ENCODE results near the gene CASQ1.

The CASQ1 gene

GRCh38 chr1:160168609-160169369 is 21.6 kb upstream of the CASQ1 start:
- DNase-seq: no peak

GRCh38 chr1:160169553-160170399 is 20.6 kb upstream of the CASQ1 start:
- no peak for DNase-seq

- no peak for DNase-seq
Observed at GRCh38 chr1:160171354-160171753, 19.0 kb upstream of the CASQ1 start.

- no peak for DNase-seq
Observed at GRCh38 chr1:160171980-160172379, 18.4 kb upstream of the CASQ1 start.

GRCh38 chr1:160177231-160177630 is 13.1 kb upstream of the CASQ1 start:
- no peak for DNase-seq

- DNase-seq: no peak
Observed at GRCh38 chr1:160177667-160178066, 12.7 kb upstream of the CASQ1 start.

GRCh38 chr1:160178731-160179130 is 11.6 kb upstream of the CASQ1 start:
- no peak for DNase-seq

GRCh38 chr1:160179336-160179735 is 11.0 kb upstream of the CASQ1 start:
- DNase-seq: no peak

GRCh38 chr1:160186246-160186645 is 4.1 kb upstream of the CASQ1 start:
- DNase-seq: no peak

- DNase-seq: no peak
Observed at GRCh38 chr1:160186729-160187128, 3.6 kb upstream of the CASQ1 start.

- DNase-seq: no peak
Observed at GRCh38 chr1:160187407-160187806, 3.0 kb upstream of the CASQ1 start.

- no peak for DNase-seq
Observed at GRCh38 chr1:160188341-160188740, 2.0 kb upstream of the CASQ1 start.

- DNase-seq: no peak
Observed at GRCh38 chr1:160191756-160192155, 1.4 kb downstream of the CASQ1 start.

- no peak for DNase-seq
Observed at GRCh38 chr1:160192234-160192633, 1.9 kb downstream of the CASQ1 start.

GRCh38 chr1:160193091-160193819 is 2.9 kb downstream of the CASQ1 start:
- DNase-seq: peak; percentile 58

GRCh38 chr1:160193832-160194736 is 3.7 kb downstream of the CASQ1 start:
- DNase-seq: no peak

- no peak for DNase-seq
Observed at GRCh38 chr1:160194737-160195059, 4.3 kb downstream of the CASQ1 start.

GRCh38 chr1:160196143-160196542 is 5.8 kb downstream of the CASQ1 start:
- no peak for DNase-seq

- DNase-seq: no peak
Observed at GRCh38 chr1:160197231-160197630, 6.9 kb downstream of the CASQ1 start.

- DNase-seq: no peak
Observed at GRCh38 chr1:160200786-160201185, 10.4 kb downstream of the CASQ1 start.

- no peak for DNase-seq
Observed at GRCh38 chr1:160204526-160205241, 14.3 kb downstream of the CASQ1 start.

All from central memory CD4-positive, alpha-beta T cell (primary cell).